ENCODE measurements around the gene GRIN1.

Gene GRIN1

GRCh38 chr9:137140151-137141012, 1.4 kb downstream of the GRIN1 start:
- TF ChIP-seq SUZ12 (IDR thresholded peaks at IDR 0.05), result no peak
- TF ChIP-seq SP1 (IDR thresholded peaks at IDR 0.05), result no peak
- no peak for TF ChIP-seq CTBP1 (IDR thresholded peaks at IDR 0.05; ENCODE audit: borderline replicate concordance)
- no peak for TF ChIP-seq TARDBP (IDR thresholded peaks at IDR 0.05)
- TF ChIP-seq L3MBTL2 (conservative IDR thresholded peaks at IDR 0.05), result no peak
- TF ChIP-seq ELF4 (IDR thresholded peaks at IDR 0.05), result no peak
- TF ChIP-seq ZNF384 (IDR thresholded peaks at IDR 0.05), result no peak
- TF ChIP-seq FOXA1 (IDR thresholded peaks at IDR 0.05), result no peak
- TF ChIP-seq LEF1 (IDR thresholded peaks at IDR 0.05; ENCODE audit: borderline replicate concordance), result no peak
- TF ChIP-seq NFRKB (IDR thresholded peaks at IDR 0.05), result no peak
- no peak for TF ChIP-seq FOXK2 (IDR thresholded peaks at IDR 0.05)
- no peak for TF ChIP-seq FOXM1 (IDR thresholded peaks at IDR 0.05; ENCODE audit: borderline replicate concordance)
- TF ChIP-seq PKNOX1 (IDR thresholded peaks at IDR 0.05), result no peak
- no peak for TF ChIP-seq BHLHE40 (IDR thresholded peaks at IDR 0.05; ENCODE audit: borderline replicate concordance)
- no peak for TF ChIP-seq HDGF (IDR thresholded peaks at IDR 0.05; ENCODE audit: borderline replicate concordance)
- no peak for TF ChIP-seq ARNT (IDR thresholded peaks at IDR 0.05)
- no peak for DNase-seq (ENCODE audit: extremely low spot score)
- POLR2A ChIA-PET, result interaction anchor here (1.2 to 5.4 kb wide), 2 partner anchors 10 to 13 kb away, joined by 4 to 37 read pairs; no protein-coding TSS in a partner anchor
- CTCF ChIA-PET, result no interaction called here

- CTCF ChIA-PET, result no interaction called here
- DNase-seq (ENCODE audit: extremely low spot score), result no peak
- TF ChIP-seq FOXA1 (IDR thresholded peaks at IDR 0.05) (no peak), BHLHE40 (IDR thresholded peaks at IDR 0.05; ENCODE audit: borderline replicate concordance) (no peak), NFRKB (IDR thresholded peaks at IDR 0.05) (no peak), FOXM1 (IDR thresholded peaks at IDR 0.05; ENCODE audit: borderline replicate concordance) (no peak)
- POLR2A ChIA-PET, result interaction anchor here (5.4 kb wide), 1 partner anchor 11 kb away, joined by 37 read pairs; no protein-coding TSS in a partner anchor
Measured at GRCh38 chr9:137141050-137141810, 2.3 kb downstream of the GRIN1 start.

- ChIA-PET POLR2A (interaction anchor here (5.4 kb wide), 1 partner anchor 12 kb away, joined by 37 read pairs; no protein-coding TSS in a partner anchor), CTCF (no interaction called here)
- no peak for DNase-seq (ENCODE audit: extremely low spot score)
Measured at GRCh38 chr9:137141976-137142936, 3.3 kb downstream of the GRIN1 start.

GRCh38 chr9:137143459-137143858, 4.5 kb downstream of the GRIN1 start:
- ChIA-PET POLR2A (no interaction called here), CTCF (no interaction called here)
- no peak for DNase-seq (ENCODE audit: extremely low spot score)
- no peak for TF ChIP-seq ARNT (IDR thresholded peaks at IDR 0.05)

More at GRCh38 chr9:137141976-137142936, 3.3 kb downstream of the GRIN1 start:
- TF ChIP-seq FOXM1 (IDR thresholded peaks at IDR 0.05; ENCODE audit: borderline replicate concordance), result no peak
- TF ChIP-seq ZNF384 (IDR thresholded peaks at IDR 0.05), result no peak
- TF ChIP-seq NFRKB (IDR thresholded peaks at IDR 0.05), result no peak
- TF ChIP-seq ELF4 (IDR thresholded peaks at IDR 0.05), result no peak
- no peak for TF ChIP-seq HDGF (IDR thresholded peaks at IDR 0.05; ENCODE audit: borderline replicate concordance)
- TF ChIP-seq CTBP1 (IDR thresholded peaks at IDR 0.05; ENCODE audit: borderline replicate concordance), result no peak
- no peak for TF ChIP-seq SUZ12 (IDR thresholded peaks at IDR 0.05)
- no peak for TF ChIP-seq PKNOX1 (IDR thresholded peaks at IDR 0.05)

GRCh38 chr9:137145731-137146526, 7.0 kb downstream of the GRIN1 start:
- DNase-seq (ENCODE audit: extremely low spot score), result no peak
- no peak for TF ChIP-seq ELF4 (IDR thresholded peaks at IDR 0.05)
- TF ChIP-seq ARNT (IDR thresholded peaks at IDR 0.05), result no peak
- no peak for TF ChIP-seq FOXM1 (IDR thresholded peaks at IDR 0.05; ENCODE audit: borderline replicate concordance)
- TF ChIP-seq NFRKB (IDR thresholded peaks at IDR 0.05), result no peak
- POLR2A ChIA-PET, result interaction anchor here (2.5 kb wide), 1 partner anchor 16 kb away, joined by 9 read pairs; no protein-coding TSS in a partner anchor
- CTCF ChIA-PET, result no interaction called here

- ChIA-PET CTCF (no interaction called here), POLR2A (interaction anchor here (2.5 kb wide), 1 partner anchor 16 kb away, joined by 9 read pairs; no protein-coding TSS in a partner anchor)
- TF ChIP-seq FOXM1 (IDR thresholded peaks at IDR 0.05; ENCODE audit: borderline replicate concordance), result no peak
- no peak for DNase-seq (ENCODE audit: extremely low spot score)
Measured at GRCh38 chr9:137146527-137146918, 7.6 kb downstream of the GRIN1 start.
